ENCODE data around the gene EPHA7.

DNA sequence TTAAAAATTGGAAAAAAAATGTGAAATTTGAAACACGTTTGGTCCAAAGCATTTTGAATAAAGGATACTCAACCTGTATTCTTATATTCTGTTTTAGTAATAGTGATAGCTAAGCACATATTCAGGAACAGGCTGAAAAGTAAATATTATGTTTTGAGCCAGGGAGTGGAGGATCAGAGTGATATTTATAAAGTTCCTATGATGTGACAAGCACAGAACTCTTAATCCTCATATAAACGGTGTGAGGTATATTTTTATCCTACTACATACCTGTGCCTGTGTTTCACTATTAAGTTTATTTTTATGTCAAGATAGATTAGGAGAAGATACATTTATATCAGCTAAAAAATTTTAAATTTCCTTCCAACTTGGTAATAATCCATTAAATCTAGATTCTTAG, 225.5 kb downstream of the EPHA7 start:
- no peak for TF ChIP-seq POLR2AphosphoS5 (IDR thresholded peaks at IDR 0.05; ENCODE audit: borderline replicate concordance, low read depth, low read length)
- no peak for TF ChIP-seq EZH2 (IDR thresholded peaks at IDR 0.05)
